OCI-LY1 (cell line): Measurements from ENCODE around the gene PRRC2A.

Source experiments
- H2AFZ ChIP-seq: fragments of 200-600 bp; sonication (generic), shearing (Covaris generic); 2 replicates; pipeline ENCODE4 v1.6.0; 2014; ENCODE audit warnings: antibody characterized with exemption, mild to moderate bottlenecking, low read length
- H3F3A ChIP-seq: fragments of 200-600 bp; sonication (generic), shearing (Covaris generic); 2 replicates; pipeline ENCODE4 v1.6.0; 2014; ENCODE audit warnings: mild to moderate bottlenecking, antibody characterized with exemption, low read length, moderate library complexity; ENCODE audit not compliant: insufficient read depth
- H3K27ac ChIP-seq: fragments of 200-600 bp; sonication (generic); 2 replicates; pipeline ENCODE4 v1.5.1; 2014; ENCODE audit warnings: low read length, mixed run types, mild to moderate bottlenecking, low read depth; ENCODE audit not compliant: poor library complexity, severe bottlenecking
- H3K27me3 ChIP-seq: fragments of 200-600 bp; sonication (generic); 2 replicates; pipeline ENCODE4 v1.6.0; 2014; ENCODE audit warnings: antibody characterized with exemption, mild to moderate bottlenecking, low read length, moderate library complexity; ENCODE audit not compliant: insufficient read depth
- H3K36me3 ChIP-seq: fragments of 200-600 bp; sonication (generic); 2 replicates; pipeline ENCODE4 v1.6.1; 2014; ENCODE audit warnings: mild to moderate bottlenecking, antibody characterized with exemption, low read length, moderate library complexity, mixed read lengths; ENCODE audit not compliant: insufficient read depth
- H3K4me1 ChIP-seq: fragments of 200-600 bp; sonication (generic); 2 replicates; pipeline ENCODE4 v1.5.1; 2014; ENCODE audit warnings: mild to moderate bottlenecking, low read length, moderate library complexity; ENCODE audit not compliant: insufficient read depth, severe bottlenecking
- H3K4me2 ChIP-seq: fragments of 200-600 bp; sonication (generic), shearing (Covaris generic); 2 replicates; pipeline ENCODE4 v1.6.1; 2014; ENCODE audit warnings: low read length
- H3K4me3 ChIP-seq: fragments of 200-600 bp; sonication (generic); 2 replicates; pipeline ENCODE4 v1.5.1; 2014; ENCODE audit warnings: low read length, low read depth, mild to moderate bottlenecking, mixed read lengths; ENCODE audit not compliant: poor library complexity, severe bottlenecking
- H3K79me2 ChIP-seq: fragments of 200-600 bp; shearing (Covaris generic); 2 replicates; pipeline ENCODE4 v1.6.1; 2016; ENCODE audit warnings: mixed run types, low read length, mixed read lengths; ENCODE audit not compliant: insufficient read depth
- H3K9ac ChIP-seq: fragments of 200-600 bp; sonication (generic), shearing (Covaris generic); 2 replicates; pipeline ENCODE4 v1.6.1; 2014; ENCODE audit warnings: mild to moderate bottlenecking, low read length, mixed read lengths
- H3K9me2 ChIP-seq: fragments of 200-600 bp; sonication (generic), shearing (Covaris generic); 2 replicates; pipeline ENCODE4 v1.6.1; 2014; ENCODE audit warnings: low read depth, mild to moderate bottlenecking, low read length, mixed read lengths
- H3K9me3 ChIP-seq: fragments of 200-600 bp; shearing (Covaris generic); 2 replicates; pipeline ENCODE4 v1.6.1; 2014; ENCODE audit warnings: low read length, mixed read lengths
- H4K20me1 ChIP-seq: fragments of 200-600 bp; sonication (generic), shearing (Covaris generic); 2 replicates; pipeline ENCODE4 v1.6.0; 2016; ENCODE audit warnings: mild to moderate bottlenecking, low read length; ENCODE audit not compliant: insufficient read depth
- CTCF ChIP-seq: fragments of 200-600 bp; sonication (generic), shearing (Covaris generic); IDR thresholded peaks from 2 replicates; pipeline ENCODE4 v1.5.1; 2017; ENCODE audit warnings: mild to moderate bottlenecking, antibody characterized with exemption, low read length, moderate library complexity, mixed read lengths
- EZH2 ChIP-seq: fragments of 200-600 bp; sonication (generic), shearing (Covaris generic); IDR thresholded peaks from 2 replicates; pipeline ENCODE4 v1.8.0; 2017; ENCODE audit warnings: borderline replicate concordance, mixed run types, mild to moderate bottlenecking, antibody characterized with exemption, low read length, moderate library complexity, mixed read lengths

The PRRC2A gene

GRCh38 chr6:31636698-31637596 lies 16.4 kb downstream of the PRRC2A start:
- H3K79me2 ChIP-seq = no peaks in the 10 kb centered on the region
- H4K20me1 ChIP-seq = no peaks in the 10 kb centered on the region
- no peaks in the 10 kb centered on the region for H3K9me3 ChIP-seq
- no peak overlapping the region for H3K4me2 ChIP-seq
- H2AFZ ChIP-seq = no peak overlapping the region
- H3K9ac ChIP-seq = no peak overlapping the region
- H3K9me2 ChIP-seq = no peaks in the 10 kb centered on the region
- H3K27ac ChIP-seq = no peak overlapping the region
- H3K4me3 ChIP-seq = no peak overlapping the region
- no peaks in the 10 kb centered on the region for H3K27me3 ChIP-seq
- TF ChIP-seq CTCF (no peak), EZH2 (no peak)
- peaks cover 4% of the 10 kb centered on the region; the same call in 1 of the 2 replicates for H3F3A ChIP-seq
- H3K36me3 ChIP-seq = peaks cover 99% of the 10 kb centered on the region
- H3K4me1 ChIP-seq = no peaks in the 10 kb centered on the region

- H3K79me2 ChIP-seq = no peaks in the 10 kb centered on the region
- peaks cover 96% of the 10 kb centered on the region for H3K36me3 ChIP-seq
- no peaks in the 10 kb centered on the region for H4K20me1 ChIP-seq
- no peak overlapping the region for H3K4me3 ChIP-seq
- no peaks in the 10 kb centered on the region for H3K9me2 ChIP-seq
- no peaks in the 10 kb centered on the region for H3K9me3 ChIP-seq
- no peak overlapping the region for H2AFZ ChIP-seq
- no peak overlapping the region for H3K9ac ChIP-seq
- H3K4me2 ChIP-seq = no peak overlapping the region
- H3K27ac ChIP-seq = peak overlapping the region; percentile 6
- TF ChIP-seq CTCF (no peak), EZH2 (no peak)
- peaks cover 4% of the 10 kb centered on the region; the same call in 1 of the 2 replicates for H3F3A ChIP-seq
- H3K4me1 ChIP-seq = no peaks in the 10 kb centered on the region
- no peaks in the 10 kb centered on the region for H3K27me3 ChIP-seq
Measured at GRCh38 chr6:31639043-31639442, 18.5 kb downstream of the PRRC2A start.

GRCh38 chr6:31639449-31639861 lies 18.9 kb downstream of the PRRC2A start:
- peaks cover 96% of the 10 kb centered on the region for H3K36me3 ChIP-seq
- no peak overlapping the region for H2AFZ ChIP-seq
- no peaks in the 10 kb centered on the region for H3K9me3 ChIP-seq
- H3K4me2 ChIP-seq = no peak overlapping the region
- no peaks in the 10 kb centered on the region for H4K20me1 ChIP-seq
- H3K9me2 ChIP-seq = no peaks in the 10 kb centered on the region
- peaks cover 4% of the 10 kb centered on the region; the same call in 1 of the 2 replicates for H3F3A ChIP-seq
- H3K4me3 ChIP-seq = no peak overlapping the region
- no peak for TF ChIP-seq CTCF
- TF ChIP-seq EZH2 = no peak
- H3K79me2 ChIP-seq = no peaks in the 10 kb centered on the region
- no peaks in the 10 kb centered on the region for H3K4me1 ChIP-seq
- no peak overlapping the region for H3K9ac ChIP-seq
- H3K27me3 ChIP-seq = no peaks in the 10 kb centered on the region
- peak overlapping the region; percentile 6 for H3K27ac ChIP-seq
